Left cardiac atrium (tissue), 4 donors: ENCODE data around the gene PCDHGA8. TPM values are rescaled to one million over a fixed set of nuclear protein-coding genes. Genes with fewer than 3 reads are reported as not detected.
A peak's percentile ranks its signal among the peaks of the same experiment; 100 is the strongest.
"Not testable (repeated sequence)": the region's sequence is repeated elsewhere in the genome, so short reads cannot be mapped to it uniquely, and the experiment has no call there.

ENCODE experiments used
- ATAC-seq, 2 donors: fragments of 200-7000 bp; cut with Tn5 transposase; one replicate each; pipeline ENCODE4 v1.9.1; 2020; ENCODE audit warnings: mild to moderate bottlenecking in 2 of 2, moderate library complexity in 2 of 2
- DNase-seq: peaks from one replicate; pipeline ENCODE4 v3.0.0-alpha.2; 2020
- intact Hi-C, 2 donors: fragments of 100-400 bp; cut with DNase I; formaldehyde crosslinking; loops; one replicate each; pipeline versions ENCODE4 v1.14.1 to v1.15.1; 2022 to 2023
- total RNA-seq, 2 donors: library from RNA; stranded (reverse); fragmentation: NEBNext Ultra II Directional; extraction: Animal tissue kit (Norgen Biotek cat#: 25700); gene quantifications; one replicate each; pipeline ENCODE4 v1.2.1, GENCODE V29; 2021
- donor health status: DM: no; HTN: yes; CAD: no.
- donor health status: DM: no; HTN: yes; CAD: no; lungs with severe emphysema.
- donor health status: DM: yes; HTN: yes; CAD: no.
- donor health status: Dilated cardiomyopathy.

Gene PCDHGA8
- total RNA-seq, 2 donors from 2014 or later = 2.9 to 3.7 TPM

DNA sequence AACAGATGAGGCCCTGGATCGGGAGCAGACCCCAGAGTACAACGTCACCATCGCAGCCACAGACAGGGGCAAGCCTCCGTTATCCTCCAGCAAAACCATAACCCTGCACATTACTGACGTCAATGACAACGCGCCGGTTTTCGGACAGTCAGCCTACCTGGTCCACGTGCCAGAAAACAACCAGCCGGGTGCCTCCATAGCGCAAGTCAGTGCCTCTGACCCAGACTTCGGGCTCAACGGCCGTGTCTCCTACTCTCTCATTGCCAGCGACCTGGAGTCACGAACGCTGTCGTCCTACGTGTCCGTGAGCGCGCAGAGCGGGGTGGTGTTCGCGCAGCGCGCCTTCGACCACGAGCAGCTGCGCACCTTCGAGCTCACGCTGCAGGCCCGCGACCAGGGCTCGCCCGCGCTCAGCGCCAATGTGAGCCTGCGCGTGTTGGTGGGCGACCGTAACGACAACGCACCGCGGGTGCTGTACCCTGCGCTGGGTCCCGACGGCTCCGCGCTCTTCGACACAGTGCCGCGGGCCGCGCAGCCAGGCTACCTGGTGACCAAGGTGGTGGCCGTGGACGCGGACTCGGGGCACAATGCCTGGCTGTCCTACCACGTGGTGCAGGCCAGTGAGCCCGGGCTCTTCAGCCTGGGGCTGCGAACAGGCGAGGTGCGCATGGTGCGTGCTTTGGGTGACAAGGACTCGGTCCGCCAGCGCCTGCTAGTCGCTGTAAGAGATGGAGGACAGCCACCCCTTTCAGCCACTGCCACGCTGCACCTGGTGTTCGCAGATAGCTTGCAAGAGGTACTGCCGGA, 26.8 kb downstream of the PCDHGA8 start:
- intact Hi-C loops = loop anchor here (5.0 to 10.0 kb wide), 2 partner anchors 136 to 143 kb away; no protein-coding TSS in a partner anchor
- DNase-seq (no peak), ATAC-seq (no peak)

DNA sequence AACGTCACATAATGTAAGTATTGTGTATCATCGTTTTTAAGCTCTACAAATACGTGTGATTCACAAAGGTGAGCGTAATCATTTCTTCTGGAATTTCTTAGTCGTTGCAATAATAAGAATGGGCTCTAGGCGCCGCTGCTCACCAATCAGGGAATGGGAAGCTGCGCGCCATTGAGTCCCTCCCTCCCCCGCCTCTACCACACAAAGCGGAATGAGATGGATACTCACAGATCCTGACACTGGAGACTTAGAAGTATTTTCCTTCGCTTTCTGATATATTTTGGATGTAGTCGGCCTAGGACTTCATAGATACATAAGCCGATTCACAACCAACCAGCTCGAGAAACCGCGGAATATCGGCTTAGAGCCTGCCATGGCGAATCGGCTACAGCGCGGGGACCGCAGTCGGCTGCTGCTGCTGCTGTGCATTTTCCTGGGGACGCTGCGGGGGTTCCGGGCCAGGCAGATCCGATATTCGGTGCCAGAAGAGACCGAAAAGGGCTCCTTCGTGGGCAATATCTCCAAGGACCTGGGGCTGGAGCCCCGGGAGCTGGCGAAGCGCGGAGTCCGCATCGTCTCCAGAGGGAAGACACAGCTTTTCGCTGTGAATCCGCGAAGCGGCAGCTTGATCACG, 28.5 kb downstream of the PCDHGA8 start, which contains the start of gene PCDHGA11:
PCDHGA11 (plus strand) TSS at position 197 of the 634 bp plus-strand sequence; CDS start at position 374, 177 bp downstream.
- ATAC-seq = peak in 1 of 2 donors; percentile 52
- intact Hi-C loops = loop anchor here in 1 of 2 donors (10.0 kb wide), 1 partner anchor 104 kb away; no protein-coding TSS in a partner anchor
- DNase-seq = no peak

DNA sequence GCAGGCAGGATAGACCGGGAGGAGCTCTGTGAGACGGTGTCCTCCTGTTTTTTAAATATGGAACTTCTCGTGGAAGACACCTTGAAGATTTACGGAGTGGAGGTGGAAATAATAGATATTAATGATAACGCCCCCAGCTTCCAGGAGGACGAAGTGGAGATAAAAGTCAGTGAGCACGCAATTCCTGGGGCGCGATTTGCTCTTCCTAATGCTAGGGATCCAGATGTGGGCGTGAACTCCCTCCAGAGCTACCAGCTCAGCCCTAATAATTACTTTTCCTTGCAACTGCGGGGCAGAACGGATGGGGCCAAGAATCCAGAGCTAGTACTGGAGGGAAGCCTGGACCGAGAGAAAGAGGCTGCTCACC, 29.0 kb downstream of the PCDHGA8 start:
- intact Hi-C loops = loop anchor here in 1 of 2 donors (10.0 kb wide), 1 partner anchor 103 kb away; no protein-coding TSS in a partner anchor
- ATAC-seq = no peak

DNA sequence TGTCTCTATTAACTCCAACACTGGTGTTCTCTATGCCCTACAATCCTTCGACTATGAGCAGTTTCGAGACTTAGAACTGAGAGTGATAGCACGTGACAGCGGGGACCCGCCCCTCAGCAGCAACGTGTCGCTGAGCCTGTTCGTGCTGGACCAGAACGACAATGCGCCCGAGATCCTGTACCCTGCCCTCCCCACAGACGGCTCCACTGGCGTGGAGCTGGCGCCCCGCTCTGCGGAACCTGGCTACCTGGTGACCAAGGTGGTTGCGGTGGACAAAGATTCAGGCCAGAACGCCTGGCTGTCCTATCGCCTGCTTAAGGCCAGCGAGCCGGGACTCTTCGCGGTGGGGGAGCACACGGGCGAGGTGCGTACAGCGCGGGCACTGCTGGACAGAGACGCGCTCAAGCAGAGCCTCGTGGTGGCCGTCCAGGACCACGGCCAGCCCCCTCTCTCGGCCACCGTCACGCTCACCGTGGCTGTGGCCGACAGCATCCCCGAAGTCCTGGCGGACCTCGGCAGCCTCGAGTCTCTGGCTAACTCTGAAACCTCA, 30.4 kb downstream of the PCDHGA8 start:
- DNase-seq (no peak), ATAC-seq (no peak)
- intact Hi-C loops = loop anchor here in 1 of 2 donors (10.0 kb wide), 1 partner anchor 102 kb away; no protein-coding TSS in a partner anchor

More for the DNA sequence above, 29.0 kb downstream of the PCDHGA8 start:
- no peak for DNase-seq

DNA sequence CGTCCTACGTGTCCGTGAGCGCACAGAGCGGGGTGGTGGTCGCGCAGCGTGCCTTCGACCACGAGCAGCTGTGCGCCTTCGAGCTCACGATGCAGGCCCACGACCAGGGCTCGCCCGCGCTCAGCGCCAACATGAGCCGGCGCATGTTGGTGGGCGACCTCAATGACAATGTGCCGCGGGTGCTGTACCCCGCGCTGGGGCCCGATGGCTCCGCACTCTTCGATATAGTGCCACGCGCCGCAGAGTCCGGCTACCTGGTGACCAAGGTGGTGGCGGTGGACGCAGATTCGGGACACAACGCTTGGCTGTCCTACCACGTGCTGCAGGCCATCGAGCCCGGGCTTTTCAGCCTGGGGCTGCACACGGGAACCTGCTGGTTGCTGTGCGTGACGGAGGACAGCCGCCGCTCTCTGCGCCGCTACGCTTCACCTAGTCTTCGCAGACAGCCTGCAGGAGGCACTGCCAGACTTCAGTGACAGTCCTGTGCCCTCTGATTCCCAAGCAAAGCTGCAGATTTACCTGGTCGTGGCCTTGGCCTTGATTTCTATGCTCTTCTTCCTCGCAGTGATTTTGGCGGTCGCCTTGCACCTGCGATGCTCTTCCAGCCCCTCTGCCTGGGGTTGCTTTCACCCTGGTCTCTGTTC, 35.5 kb downstream of the PCDHGA8 start:
- no peak for ATAC-seq
- DNase-seq = no peak
- intact Hi-C loops = loop anchor here in 1 of 2 donors (10.0 kb wide), 1 partner anchor 97 kb away; no protein-coding TSS in a partner anchor

DNA sequence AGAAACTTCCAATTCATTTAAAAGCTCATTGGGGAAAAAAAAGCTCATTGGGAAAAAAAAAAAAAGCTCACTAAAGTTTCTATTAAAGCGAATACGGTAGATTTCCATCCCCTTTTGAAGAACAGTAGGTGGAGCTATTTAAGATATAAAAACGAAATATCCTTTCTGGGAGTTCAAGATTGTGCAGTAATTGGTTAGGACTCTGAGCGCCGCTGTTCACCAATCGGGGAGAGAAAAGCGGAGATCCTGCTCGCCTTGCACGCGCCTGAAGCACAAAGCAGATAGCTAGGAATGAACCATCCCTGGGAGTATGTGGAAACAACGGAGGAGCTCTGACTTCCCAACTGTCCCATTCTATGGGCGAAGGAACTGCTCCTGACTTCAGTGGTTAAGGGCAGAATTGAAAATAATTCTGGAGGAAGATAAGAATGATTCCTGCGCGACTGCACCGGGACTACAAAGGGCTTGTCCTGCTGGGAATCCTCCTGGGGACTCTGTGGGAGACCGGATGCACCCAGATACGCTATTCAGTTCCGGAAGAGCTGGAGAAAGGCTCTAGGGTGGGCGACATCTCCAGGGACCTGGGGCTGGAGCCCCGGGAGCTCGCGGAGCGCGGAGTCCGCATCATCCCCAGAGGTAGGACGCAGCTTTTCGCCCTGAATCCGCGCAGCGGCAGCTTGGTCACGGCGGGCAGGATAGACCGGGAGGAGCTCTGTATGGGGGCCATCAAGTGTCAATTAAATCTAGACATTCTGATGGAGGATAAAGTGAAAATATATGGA, 38.1 kb downstream of the PCDHGA8 start, which contains the start of gene PCDHGA12:
PCDHGA12 (plus strand) TSS at position 176 of the 782 bp plus-strand sequence; CDS start at position 429, 253 bp downstream.
- ATAC-seq = peak; percentile 86 to 94
- intact Hi-C loops = loop anchor here in 1 of 2 donors (2.0 kb wide), 1 partner anchor 82 kb away; no protein-coding TSS in a partner anchor
- DNase-seq = peak; percentile 63

DNA sequence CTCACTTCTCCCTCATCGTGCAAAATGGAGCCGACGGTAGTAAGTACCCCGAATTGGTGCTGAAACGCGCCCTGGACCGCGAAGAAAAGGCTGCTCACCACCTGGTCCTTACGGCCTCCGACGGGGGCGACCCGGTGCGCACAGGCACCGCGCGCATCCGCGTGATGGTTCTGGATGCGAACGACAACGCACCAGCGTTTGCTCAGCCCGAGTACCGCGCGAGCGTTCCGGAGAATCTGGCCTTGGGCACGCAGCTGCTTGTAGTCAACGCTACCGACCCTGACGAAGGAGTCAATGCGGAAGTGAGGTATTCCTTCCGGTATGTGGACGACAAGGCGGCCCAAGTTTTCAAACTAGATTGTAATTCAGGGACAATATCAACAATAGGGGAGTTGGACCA, 38.9 kb downstream of the PCDHGA8 start:
- DNase-seq (no peak), ATAC-seq (peak; percentile 38 to 44)
- intact Hi-C loops = loop anchor here in 1 of 2 donors (2.0 kb wide), 1 partner anchor 82 kb away; no protein-coding TSS in a partner anchor

DNA sequence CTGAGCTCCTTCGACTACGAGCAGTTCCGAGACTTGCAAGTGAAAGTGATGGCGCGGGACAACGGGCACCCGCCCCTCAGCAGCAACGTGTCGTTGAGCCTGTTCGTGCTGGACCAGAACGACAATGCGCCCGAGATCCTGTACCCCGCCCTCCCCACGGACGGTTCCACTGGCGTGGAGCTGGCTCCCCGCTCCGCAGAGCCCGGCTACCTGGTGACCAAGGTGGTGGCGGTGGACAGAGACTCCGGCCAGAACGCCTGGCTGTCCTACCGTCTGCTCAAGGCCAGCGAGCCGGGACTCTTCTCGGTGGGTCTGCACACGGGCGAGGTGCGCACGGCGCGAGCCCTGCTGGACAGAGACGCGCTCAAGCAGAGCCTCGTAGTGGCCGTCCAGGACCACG, 39.9 kb downstream of the PCDHGA8 start:
- not testable (repeated sequence) for DNase-seq, ATAC-seq
- intact Hi-C loops = loop anchor here in 1 of 2 donors (2.0 kb wide), 1 partner anchor 44 kb away; no protein-coding TSS in a partner anchor

DNA sequence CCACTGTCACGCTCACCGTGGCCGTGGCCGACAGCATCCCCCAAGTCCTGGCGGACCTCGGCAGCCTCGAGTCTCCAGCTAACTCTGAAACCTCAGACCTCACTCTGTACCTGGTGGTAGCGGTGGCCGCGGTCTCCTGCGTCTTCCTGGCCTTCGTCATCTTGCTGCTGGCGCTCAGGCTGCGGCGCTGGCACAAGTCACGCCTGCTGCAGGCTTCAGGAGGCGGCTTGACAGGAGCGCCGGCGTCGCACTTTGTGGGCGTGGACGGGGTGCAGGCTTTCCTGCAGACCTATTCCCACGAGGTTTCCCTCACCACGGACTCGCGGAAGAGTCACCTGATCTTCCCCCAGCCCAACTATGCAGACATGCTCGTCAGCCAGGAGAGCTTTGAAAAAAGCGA, 40.3 kb downstream of the PCDHGA8 start:
- intact Hi-C loops = loop anchor here in 1 of 2 donors (2.0 kb wide), 1 partner anchor 44 kb away; no protein-coding TSS in a partner anchor
- not testable (repeated sequence) for DNase-seq, ATAC-seq

DNA sequence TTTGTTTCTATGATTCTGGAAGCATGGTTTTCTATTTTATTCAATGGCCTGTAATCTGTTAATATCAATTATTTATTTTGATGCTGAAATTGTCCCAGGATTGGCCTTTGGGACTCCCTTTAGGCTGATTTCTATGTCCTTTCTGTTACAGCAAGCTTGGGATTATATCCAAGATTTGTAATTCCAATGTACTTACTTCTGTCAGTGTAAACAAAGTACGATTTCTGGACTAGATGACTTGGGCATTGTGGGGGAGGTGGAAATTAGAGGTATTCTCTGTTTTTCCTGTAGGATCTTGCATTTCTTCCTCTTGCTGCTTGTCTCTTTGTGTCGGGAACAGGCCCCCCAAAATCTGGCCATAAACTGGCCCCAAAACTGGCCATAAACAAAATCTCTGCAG, 41.6 kb downstream of the PCDHGA8 start:
- intact Hi-C loops = no loop called here
- ATAC-seq = no peak
- no peak for DNase-seq

DNA sequence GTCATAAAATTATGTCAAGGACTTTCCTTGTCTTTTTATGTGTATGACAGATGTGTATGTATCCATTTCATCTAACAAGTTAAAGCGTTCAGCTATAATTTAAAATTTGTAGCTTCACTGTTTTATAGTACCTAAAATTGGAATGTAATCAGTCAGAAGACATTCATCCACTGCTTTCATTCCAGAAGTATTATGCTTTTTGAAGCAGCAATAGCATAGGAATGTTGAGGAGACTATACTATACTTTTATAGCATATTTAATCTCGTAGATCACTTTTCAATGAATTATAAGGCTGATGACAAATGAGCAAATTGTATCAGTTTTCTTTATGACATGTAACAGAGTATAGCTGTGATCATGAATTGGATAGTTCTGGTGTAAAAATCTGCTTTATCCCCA, 44.8 kb downstream of the PCDHGA8 start:
- DNase-seq = no peak
- intact Hi-C loops = no loop called here

DNA sequence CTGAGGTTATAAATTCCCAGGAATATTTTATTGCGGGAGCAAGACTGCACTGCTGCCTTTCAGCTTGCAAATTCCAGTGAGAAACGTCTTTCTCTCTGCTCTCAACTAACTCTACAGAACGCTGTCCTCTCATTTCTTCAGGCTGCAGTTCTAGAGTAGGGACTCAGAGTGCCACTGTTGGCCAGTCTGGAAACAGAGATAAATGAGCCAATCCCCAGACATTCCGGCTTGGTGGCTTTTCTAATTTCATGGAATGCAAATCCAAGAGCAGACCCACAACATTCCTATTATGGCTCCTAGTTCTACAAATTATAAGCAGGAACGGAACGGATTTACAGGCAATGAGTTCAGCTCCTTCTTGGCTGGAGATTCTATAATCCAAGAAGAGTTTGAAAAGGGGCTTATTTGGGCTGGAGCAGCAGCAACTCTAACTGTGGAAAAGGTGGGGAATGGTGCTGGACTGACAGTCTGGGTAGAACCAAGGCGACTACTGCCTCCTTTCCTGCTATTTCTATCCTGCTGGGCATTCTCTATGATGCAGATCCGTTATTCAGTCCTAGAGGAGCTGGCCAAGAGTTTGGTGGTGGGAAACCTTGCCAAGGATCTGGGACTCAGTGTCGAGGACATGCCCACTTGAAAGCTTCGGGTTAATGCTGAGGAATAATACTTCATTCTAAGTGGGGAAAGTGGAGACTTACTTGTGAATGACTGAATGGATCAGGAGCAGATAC, 47.1 kb downstream of the PCDHGA8 start:
- no peak for ATAC-seq
- no peak for DNase-seq
- intact Hi-C loops = no loop called here

More for the DNA sequence above, 44.8 kb downstream of the PCDHGA8 start:
- no peak for ATAC-seq

DNA sequence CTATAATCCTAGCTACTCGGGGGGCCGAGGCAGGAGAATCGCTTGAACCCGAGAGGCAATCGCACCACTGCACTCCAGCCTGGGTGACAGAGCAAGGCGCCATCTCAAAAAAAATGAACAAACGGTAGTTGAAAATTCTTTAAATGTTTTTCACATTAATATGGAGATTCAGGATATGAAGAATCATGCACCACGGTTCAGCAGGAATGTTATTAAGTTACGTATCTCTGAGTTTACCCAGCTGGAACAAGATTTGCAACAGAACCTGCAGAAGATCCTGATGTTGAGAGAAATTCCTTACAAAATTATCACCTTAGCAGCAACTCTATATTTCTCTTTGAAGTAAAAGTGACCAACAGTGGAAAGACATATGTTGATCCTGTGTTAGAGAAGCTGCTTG, 47.9 kb downstream of the PCDHGA8 start:
- no peak for ATAC-seq
- intact Hi-C loops = no loop called here

DNA sequence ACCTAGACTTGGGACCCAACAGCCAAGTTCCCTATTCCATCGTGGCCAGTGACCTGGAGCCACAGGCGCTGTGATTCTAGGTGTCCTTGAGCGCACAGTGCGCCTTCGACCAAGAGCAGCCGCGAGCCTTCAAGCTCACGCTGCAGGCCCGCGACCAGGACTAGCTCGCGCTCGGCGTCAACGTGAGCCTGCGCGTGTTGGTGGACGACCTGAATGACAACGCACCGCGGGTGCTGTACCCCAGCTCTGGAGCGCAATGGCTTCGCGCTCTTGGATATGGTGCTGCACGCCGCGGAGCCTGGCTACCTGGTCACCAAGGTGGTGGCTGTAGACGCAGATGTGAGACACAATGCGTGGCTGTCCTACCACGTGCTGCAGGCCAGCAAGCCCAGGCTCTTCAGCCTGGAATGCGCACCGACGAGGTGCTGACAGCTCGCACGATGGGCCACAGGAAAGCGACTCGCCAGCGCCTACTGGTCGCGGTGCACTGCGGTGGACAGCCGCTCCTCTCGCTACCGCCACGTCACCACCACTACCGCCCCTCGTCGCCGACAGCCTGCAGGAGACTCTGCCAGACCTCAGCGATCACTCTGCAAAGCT, 49.2 kb downstream of the PCDHGA8 start:
- intact Hi-C loops = no loop called here
- DNase-seq (no peak), ATAC-seq (peak; percentile 57 to 70)

More for the DNA sequence above, 47.9 kb downstream of the PCDHGA8 start:
- DNase-seq = no peak
